Activated CD8-positive, alpha-beta memory T cell treated with anti-CD3 and anti-CD28 coated beads for 24 hours (primary cell): ENCODE results near the gene GAB4.

Experiments used
- DNase-seq: peaks from one replicate; pipeline ENCODE4 v3.0.0-alpha.2; 2020

The GAB4 gene

DNA sequence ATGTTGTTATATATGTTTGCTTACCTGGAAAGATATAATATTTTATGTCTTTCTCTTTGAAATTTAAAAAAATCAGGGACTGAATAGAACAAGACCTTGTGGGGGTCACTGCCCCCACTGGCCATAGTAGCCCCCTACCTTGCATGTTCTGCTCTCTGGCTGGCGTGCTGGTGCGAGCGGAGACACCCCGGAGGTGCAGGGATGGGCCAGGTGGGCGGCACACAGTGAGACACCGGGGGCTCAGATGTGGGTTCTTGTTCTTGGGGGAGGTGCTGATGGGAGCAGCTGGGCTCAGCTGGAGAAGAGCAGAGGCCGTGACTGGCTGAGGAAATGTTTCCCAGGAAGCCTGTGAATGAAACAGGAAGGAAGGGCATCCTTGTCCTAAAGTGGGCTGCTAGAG, 20.2 kb downstream of the GAB4 start:
- no peak for DNase-seq

DNA sequence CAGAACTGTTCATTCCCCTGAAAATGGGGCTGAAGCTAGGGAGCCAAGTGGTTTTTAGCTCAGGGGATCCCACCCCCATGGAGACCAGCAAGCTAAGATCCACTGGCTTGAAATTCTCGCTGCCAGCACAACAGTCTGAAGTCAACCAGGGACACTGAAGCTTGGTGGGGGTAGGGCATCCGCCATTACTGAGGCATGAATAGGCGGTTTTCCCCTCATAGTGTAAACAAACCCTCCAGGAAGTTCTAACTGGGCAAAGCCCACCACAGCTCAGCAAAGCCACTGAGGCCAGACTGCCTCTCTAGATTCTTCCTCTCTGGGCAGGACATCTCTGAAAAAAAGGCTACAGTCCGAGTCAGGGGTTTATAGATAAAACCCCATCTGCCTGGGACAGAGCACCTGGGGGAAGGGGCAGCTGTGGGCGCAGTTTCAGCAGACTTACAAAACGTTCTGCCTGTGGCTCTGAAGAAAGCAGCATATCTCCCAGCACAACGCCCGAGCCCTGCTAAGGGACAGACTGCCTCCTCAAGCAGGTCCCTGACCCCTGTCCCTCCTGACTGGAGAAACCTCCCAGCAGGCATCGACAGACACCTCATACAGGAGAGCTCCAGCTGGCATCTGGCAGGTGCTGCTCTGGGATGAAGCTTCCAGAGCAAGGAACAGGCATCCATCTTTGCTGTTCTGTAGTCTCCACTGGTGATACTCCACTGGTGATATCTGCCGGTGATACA, 32.7 kb downstream of the GAB4 start:
- DNase-seq: no peak

DNA sequence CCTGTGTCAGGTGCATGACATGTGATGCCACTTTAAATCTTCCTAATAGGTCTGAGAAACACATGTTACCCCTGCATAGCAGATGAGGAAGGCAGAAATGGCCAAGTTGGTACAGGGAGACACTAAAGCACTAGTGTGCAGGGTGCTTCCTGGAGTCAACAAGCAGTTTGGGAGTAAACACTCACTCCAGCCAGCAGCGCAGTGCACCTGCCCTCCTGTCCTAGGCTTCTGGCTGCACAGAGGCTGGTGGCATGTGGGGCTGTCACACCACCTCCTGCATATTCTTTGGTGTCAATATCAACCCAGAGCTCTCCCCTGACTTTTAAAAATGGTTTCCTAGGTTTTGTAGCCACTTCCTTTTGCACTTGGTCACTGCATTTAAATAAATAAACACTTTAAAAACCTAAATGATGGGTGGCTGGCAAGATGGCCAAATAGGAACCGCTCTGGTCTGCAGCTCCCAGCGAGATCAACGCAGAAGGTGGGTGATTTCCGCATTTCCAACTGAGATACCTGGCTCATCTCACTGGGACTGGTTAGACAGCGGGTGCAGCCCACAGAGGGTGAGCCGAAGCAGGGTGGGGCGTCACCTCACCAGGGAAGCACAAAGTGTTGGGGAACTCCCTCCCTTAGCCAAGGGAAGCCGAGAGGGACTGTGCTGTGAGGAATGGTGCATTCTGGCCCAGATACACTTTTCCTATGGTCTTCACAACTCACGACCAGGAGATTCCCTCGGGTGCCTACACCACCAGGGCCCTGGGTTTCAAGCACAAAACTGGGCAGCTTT, 33.5 kb downstream of the GAB4 start:
- no peak for DNase-seq

DNA sequence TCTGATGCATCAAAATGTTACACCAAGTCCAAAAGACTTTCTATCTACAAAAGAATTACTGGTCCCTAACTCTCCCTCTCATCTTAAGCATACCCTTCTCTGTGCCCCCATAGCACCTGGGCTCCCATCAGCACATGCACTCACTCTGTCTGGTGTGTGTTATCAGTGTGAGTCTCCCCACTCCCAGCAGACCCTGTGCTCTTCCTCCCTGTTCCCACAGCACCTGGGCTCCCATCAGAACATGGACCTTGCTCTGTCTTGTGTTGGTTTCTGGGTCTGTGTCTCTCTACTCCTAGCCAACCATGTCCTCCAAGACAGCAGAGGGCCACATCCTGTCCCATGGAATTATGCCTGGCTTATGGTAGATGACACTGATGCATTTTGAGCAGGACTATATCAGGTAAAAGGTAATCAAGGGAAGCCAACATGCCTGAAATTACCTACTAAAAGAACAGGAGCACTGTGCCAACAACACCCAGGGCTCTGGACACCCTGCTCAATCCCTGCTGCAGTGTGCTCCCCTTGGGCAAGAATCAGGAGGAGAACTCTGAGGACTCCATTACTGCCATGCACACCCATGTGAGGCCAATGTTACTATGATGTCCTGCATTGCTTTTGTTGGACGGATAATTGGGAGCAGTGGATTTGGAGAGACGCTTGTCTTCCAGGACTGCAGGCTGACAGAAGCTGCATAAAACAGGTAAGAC, 34.3 kb downstream of the GAB4 start:
- no peak for DNase-seq

DNA sequence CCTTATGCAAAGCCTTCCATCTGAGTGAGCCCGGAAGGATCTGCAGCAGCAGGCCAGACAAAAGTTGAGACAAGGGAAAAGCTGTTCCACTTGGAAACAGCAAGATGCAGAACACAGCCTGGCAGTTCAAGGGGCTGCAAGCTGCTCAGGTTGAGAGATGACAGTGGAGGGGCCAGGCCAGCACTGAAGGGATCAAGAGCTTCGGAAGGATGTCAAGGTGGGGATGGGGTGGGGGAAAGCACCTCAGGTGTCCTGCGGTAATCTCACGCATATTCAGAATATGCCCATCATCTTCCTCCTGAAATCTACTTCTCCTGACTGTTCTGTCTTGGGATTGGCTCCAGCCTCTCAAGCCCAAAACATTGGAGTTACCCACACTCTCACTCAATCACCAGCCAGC, 35.7 kb downstream of the GAB4 start:
- no peak for DNase-seq

DNA sequence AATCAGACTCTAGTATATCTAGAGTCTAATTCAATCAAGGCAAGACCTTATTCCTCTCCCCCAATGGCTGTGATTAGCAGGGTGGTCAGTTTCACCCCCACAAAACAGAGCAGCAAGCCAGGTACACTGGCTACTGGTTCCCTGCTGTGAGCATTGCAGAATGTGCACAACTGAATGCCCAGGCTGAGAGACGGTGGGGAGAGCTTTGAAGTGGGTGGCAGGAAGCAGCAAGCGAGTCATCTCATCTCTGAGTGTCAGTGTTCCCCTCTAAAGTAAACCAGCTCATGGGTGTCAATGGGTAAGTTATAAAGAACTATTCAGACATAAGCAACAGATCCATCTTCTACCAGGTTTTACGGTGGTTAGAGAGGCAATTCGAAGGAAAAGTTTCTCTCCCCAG, 37.6 kb downstream of the GAB4 start:
- DNase-seq: no peak

DNA sequence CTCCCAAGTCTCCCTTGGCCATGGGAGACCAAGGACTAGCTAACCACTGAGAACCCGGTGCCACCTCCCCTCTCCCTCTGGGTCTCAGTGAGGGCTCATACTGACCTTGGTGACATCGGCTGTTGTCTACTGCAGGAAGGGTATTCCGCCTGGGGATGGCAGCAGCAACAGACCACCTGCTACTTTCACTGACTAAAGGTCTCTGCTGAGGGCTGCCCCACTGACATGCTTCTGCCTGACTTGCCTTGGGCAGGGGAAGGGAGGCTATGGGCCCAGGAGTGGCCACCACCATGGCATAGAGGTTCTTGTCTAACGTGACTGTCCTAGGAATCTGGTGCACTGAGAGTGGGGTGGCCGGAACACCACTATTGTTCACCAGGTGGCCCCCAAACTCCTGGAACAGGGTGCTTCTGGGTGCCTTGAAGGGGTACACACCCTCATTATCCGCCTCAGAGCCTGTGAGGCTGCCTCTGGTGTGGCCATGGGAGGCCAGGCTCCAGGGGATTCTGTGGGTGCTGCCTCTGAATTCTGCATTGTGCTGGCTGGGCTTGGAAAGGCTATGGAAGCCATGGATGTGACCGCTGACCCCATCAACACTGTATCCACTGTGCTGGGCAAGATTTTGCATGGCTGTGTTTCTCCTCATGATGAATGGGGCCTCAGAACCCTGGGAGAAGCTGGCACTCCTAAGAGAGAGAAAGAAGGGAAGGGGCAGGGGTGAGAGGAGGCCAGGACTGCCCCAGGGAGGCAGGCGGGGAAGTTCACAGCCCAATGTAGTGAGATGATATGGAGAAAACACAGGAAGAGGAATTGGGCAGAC, 38.3 kb downstream of the GAB4 start:
- no peak for DNase-seq

DNA sequence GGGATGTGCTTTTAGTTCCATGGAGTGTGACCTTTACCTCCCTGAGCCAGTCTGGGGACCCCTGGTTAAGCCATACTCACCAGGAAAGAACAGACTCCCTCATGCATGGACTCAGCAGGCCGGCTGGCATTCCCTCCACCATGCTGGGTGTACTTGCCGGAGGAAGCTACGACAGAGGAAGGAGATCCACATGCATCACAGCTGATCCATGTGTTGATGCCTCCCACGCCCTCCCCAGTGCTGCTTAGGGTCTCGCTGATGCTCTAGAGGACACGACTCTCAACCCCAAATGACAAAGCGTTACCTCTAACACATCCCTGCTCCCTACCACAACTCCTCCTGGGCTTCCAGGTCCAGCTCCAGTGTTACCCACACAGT, 39.8 kb downstream of the GAB4 start:
- no peak for DNase-seq

DNA sequence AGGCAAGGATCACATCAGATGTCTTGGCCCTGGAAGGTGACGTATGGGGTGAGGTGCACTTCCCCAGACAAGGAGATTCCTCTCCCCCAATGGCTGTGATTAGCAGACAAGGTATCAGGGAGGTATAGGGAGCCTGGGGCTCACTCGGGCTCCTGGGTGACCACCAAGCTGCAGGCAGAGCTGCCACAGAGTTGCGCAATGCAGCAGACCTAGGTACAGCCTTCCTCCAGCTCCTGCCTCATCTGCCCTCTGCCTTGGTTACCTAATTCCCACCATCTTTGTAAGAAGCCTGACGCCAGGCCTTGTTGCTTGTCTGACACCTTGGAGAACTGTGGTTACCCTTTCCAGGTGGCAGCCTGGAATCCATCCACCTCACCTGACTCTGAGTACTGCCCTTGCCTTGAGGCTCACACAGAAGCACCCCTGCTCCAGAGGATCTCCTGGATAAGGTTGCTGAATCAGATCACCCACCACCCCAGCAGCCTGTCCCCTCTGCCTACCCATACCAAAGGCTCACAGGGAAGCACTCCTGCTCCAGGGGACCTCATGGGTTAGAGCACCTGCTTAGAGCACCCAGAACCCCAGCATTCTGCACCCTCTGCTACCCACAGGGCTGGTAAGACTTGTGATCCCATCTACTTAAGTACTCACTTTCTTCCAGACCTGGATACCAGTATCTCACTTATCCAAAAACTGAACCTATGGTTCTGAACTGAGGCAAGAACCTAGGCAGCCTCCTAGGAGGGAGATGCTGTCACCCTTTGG, 40.4 kb downstream of the GAB4 start:
- DNase-seq: no peak

DNA sequence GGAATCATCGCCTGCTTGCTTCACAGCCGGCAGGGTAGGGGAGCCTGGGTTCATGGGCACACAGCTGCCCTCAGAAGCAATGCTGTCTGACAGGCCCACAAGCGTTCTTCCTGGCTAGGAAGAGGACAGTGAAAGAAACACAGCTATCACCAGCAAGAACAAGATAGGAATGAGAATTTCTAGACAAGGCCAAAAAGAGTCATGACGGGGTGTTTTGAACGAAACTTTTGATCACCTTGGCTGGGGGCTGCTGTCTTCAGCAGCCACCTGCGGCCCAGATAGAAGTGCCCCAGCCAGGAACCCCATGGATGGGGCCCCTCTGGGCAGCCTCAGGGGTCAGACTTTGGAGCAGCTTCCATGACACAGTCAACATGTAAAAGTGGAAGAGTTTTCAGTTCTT, 41.8 kb downstream of the GAB4 start:
- DNase-seq: no peak

DNA sequence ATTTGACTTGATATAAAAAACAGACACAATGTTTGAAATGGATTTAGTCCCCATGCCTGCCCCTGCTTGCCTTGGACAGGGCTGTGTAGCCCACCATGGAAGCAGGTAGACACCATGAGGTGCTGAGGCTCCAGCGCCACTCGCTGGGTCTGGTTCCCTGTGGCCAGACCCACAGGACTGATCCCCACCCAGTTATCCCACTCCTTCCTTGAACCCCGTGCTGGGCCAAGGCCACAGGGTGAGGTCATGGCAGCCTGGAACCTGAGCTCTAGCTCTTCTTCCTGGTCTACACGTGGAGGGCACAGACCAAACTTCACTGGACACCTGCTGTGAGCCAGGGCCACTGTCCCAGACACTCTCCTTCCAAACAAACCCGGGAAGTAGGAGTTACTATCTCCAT, 42.5 kb downstream of the GAB4 start:
- no peak for DNase-seq

DNA sequence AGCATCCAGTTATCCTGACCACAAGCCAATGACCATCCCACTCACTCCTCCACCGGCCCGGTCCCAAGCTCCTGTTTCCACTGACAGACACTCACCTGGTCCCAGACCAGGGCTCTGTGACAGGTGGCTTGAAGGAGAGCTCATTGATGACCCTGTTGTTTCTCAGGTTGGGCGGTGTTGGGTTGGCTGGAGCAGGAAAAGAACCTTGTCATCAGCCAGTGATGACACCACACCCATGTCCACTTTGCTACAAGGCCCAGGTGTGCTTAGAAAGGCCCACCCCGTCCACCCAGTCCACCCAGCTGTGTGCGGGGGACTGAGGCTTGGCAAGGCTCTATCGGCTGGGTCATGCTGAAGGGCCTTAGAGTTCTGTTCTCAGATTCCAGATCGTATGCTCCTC, 42.9 kb downstream of the GAB4 start:
- no peak for DNase-seq

DNA sequence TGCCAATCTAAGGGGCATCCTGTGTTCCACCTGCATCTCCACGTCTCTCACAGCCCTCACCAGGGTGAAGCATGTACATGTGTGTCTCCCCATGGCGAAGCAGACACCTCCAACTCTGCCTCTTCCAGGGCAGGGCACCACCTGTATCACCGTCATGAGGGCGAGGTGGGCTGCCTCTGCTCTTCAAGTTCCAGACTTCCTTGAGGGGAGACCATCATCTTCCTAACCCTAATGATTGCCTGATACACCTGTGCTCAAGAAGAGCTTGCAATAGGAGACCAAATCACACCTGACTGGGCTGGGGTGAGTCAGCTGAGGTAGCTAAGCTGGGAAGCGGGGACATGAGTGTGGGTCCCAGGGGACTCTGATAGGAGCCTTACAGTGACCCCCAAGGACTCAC, 43.7 kb downstream of the GAB4 start:
- DNase-seq: no peak

DNA sequence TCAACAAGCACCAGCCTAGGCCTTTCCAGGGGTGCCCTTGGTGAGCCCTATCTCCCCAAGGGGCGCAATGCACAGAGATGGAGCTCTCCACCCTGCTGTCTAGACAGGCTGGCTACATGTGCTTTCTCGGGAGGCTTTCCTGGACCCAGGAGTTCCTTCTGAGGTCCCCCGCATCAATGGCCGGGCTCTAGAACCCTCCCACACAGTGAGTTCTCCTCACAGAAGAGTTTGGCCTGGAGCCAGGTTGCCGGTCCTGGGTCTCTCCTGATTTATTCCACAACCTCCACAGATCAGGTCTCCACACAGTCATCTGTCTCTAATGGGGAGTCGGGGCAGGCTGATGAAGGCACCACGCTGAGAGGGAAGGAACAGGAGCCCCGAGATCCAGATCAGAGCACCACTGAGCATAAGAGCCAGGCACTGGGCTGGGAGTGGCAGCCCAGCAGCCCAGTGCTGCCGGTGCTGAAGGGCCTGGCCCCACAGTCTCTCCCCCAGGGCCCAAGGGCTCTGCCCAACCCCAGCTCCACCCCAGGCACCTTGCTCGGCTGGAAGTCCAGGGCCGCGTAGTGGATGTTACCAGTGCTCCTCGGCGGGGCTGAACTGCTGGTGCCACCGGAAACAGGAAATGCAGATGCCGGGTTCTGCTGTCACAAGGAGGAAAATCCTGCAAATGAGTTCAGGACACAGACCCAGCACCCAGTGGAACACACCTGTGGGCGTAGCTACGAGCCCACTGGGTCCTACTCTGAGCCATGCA, 44.7 kb downstream of the GAB4 start:
- no peak for DNase-seq

DNA sequence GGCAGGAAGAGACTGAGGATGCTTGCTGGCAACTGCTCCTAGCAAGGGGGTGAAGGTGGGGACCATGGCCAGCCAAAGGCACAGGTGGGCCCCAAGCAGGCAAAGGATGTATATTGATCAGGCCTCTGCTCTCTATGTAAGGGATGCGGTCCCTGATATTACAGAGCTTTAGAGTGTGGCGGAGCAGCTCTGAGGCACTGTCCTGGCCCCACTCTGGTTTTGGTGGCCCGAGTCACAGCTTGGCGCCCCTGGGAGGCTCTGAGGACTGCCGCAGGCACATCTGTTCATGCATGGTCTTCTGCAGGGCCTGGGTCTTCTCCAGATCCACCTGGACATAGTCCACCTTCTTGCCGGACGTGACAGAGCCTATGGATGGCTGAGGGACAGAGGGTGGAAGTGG, 45.5 kb downstream of the GAB4 start:
- no peak for DNase-seq

DNA sequence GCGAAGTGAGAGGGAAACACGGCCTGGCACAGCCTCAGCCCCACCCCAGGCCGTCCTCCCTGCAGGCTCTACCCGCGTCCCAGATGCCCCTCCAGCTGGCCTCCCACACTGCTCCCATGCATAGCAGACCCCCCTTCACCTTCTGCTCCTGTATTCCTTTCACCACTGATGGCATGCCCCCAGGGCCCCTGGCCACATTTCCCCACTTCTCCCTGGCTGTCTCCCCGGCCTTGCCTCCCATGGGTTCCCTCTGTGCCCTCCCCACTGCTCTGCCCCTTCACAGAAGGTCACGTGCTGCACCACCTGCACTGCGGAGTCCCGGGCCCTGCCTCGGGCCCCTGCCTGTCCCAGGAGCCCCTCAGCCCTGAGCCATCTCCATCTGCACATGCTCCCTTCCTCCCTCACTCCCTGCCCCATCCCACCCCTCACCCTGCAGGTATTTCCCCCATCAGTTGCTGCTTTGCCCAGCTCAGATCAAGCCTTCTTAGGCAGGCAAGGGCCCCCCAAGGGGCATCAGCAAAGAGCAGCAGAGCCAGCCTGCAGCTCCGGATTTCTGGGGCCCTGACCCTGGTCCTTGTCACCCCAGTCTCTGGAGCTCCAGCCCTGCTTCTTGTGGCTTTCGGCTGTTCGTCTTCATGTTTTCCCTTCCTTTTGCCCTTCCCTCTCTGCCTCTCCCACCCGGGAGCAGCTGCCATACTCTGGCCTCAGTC, 46.4 kb downstream of the GAB4 start:
- no peak for DNase-seq

DNA sequence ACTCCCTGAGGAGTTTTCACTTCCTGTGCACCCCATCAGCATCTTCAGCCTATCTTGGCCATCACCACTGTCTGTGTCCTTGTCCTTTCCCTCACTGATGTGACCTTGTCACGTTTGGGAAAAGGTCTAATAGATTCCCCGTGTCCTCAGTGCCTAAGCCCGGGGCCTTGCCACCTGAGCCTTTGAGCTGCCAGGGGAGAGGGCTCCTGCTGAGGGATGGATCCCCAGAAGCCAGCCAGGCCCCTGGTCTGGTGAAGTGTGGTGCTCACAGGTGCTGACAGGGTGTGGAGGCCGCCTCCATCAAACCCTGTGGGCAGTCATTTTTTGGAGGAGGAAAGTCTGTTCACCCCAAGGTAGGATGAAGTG, 47.2 kb downstream of the GAB4 start:
- no peak for DNase-seq

DNA sequence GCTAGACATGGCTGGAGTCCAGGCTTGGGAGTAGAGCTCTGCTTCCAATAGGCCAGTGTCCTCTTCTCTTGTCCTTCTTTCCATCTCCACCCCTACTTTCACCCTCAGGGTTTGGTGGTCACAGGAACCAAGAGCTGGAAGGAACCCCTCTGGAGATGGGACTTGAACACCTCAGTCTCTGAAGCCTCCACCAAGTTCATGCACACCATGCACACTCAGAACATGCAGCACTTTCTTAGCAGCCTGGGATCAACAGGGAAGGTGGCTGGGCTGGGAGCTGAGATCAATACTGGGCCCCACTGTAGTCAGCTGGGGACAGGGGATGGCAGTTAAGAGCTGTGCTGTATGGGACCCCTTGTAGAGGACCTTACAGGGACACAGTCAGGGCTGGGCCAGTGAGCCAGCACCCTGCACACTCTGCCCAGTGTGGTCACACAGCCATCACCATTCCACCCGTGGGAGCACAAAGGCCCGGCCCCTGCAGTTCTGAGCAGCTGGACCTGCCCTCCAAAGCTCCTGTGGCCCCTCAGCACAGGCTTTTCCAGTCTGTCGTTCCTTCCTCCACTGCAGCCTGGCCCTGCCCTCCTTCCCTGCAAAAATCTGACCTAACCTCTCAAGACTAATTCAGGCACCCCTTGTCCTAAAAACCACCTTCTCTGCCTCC, 47.7 kb downstream of the GAB4 start:
- DNase-seq: no peak

DNA sequence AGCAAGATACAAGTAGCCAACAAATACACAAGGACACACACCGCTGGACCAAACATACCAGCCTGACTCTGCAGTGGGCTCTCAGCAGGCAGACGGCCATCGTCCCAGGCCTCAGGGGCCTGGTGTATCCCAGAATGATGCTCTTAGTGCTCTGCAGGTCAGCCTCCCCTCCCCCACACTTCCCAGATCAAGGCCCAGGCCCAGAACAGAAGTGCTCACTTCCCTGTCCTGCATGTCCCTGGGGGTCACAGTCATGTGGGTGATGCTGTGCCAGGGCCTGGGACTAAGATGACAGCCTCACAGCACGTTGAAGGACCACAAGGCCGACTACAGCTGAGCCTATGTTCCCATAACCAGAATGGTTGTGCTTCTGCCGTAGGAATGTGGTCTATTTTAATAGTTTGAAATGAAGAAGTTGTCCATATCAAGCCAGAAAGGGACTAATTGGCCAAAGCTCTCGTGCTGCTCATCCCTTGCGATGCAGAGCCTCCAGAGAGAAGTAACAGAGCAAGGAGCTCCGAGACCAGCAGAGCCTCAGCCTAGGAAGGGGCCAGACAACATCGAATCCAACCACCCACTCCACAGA, 48.6 kb downstream of the GAB4 start:
- no peak for DNase-seq

DNA sequence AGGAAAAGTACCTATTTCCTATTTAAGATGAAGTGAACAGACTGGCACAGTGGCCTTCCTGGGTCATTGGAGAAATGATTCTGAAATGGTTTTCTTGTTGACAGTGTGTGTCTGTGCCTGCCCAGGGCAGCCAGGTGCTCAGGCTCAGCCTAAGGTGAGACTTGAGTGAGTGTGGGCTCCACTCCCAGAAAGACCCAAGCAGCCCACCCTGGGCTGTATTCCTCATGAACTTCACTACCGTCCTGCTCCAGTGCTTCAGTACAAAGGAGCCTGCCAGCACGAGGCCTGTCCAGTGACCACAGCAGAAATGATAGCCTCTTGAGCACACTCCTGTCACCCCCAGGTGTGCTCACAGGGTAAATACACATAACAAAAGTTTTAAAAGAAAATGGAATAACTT, 49.5 kb downstream of the GAB4 start:
- DNase-seq: no peak
